ENCODE results near the gene HDAC9. TPM values are rescaled to one million over a fixed set of nuclear protein-coding genes. Genes with fewer than 3 reads are reported as not detected.

HDAC9 gene
- total RNA-seq, 1 experiment from 2014 or later, result 7.7 TPM

DNA sequence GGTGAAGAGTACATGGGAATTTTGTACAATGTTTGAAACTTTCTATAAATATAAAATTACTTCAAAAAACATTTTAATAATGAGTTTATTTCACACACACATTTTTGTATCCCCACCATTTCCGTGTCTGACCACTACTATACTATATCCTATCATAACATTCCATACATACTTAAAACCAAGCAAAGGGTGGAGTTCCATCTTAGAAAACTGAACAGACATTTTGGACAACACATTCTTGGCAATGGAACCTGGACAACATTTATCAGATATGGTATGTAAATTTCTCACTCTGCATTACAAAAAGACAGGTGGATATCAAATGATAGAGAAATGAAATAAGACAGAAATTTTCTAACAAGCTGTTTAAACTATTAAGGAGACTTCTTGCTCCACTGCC, 453.0 kb downstream of the HDAC9 start:
- Histone ChIP-seq H3K27ac (ENCODE audit: insufficient read length, low read depth, low read length) (no peak overlapping the region), H2BK20ac (ENCODE audit: low read depth, low read length, poor library complexity, severe bottlenecking) (no peak overlapping the region), H4K91ac (ENCODE audit: insufficient read length, low read depth, low read length) (no peak overlapping the region), H3K9me3 (ENCODE audit: control insufficient read depth, low read depth, low read length) (no peaks in the 10 kb centered on the region), H4K5ac (ENCODE audit: insufficient read length, low read depth, low read length) (no peak overlapping the region), H3K23ac (ENCODE audit: insufficient read length, low read depth, low read length) (no peak overlapping the region), H3K4me2 (ENCODE audit: insufficient read depth, insufficient read length, low read length) (no peak overlapping the region), H3K79me1 (ENCODE audit: insufficient read depth, low read depth, low read length, poor library complexity, severe bottlenecking) (no peaks in the 10 kb centered on the region), H3K56ac (ENCODE audit: insufficient read length, low read depth, low read length) (no peak overlapping the region), H3K18ac (ENCODE audit: insufficient read length, low read depth, low read length) (no peak overlapping the region), H4K8ac (replicated peaks; ENCODE audit: insufficient read length, low read depth, low read length) (no peak overlapping the region), H3K79me2 (ENCODE audit: insufficient read depth, low read length) (no peaks in the 10 kb centered on the region), H3K9ac (ENCODE audit: extremely low read depth, insufficient read length, low read length) (no peak overlapping the region), H2BK12ac (ENCODE audit: insufficient read length, low read depth, low read length) (no peak overlapping the region), H2BK15ac (ENCODE audit: low read depth, low read length) (no peak overlapping the region), H3K14ac (ENCODE audit: insufficient read depth, low read length) (no peak overlapping the region), H3K4ac (ENCODE audit: low read depth, low read length) (no peak overlapping the region), H4K20me1 (ENCODE audit: control insufficient read depth, insufficient read depth, insufficient read length) (no peaks in the 10 kb centered on the region), H3K4me1 (ENCODE audit: insufficient read depth, low read length) (no peaks in the 10 kb centered on the region), H2AK5ac (ENCODE audit: insufficient read length, low read length) (no peak overlapping the region), H2BK120ac (ENCODE audit: low read depth, low read length, poor library complexity, severe bottlenecking) (no peak overlapping the region), H2BK5ac (ENCODE audit: insufficient read length, low read length) (no peak overlapping the region), H3T11ph (ENCODE audit: low read length) (no peak overlapping the region), H2AFZ (ENCODE audit: low read length) (no peak overlapping the region), H3K23me2 (ENCODE audit: insufficient read length, low read depth, low read length, poor library complexity, severe bottlenecking) (no peaks in the 10 kb centered on the region), H3K27me3 (ENCODE audit: insufficient read depth, low read length) (no peaks in the 10 kb centered on the region)
- DNase-seq, result no peak
- Mint-ChIP-seq H3K4me3 (no peak overlapping the region), H3K36me3 (ENCODE audit: insufficient read depth in 1 of 3, low read depth in 3 of 3) (no peaks in the 10 kb centered on the region), H3K27ac (no peak overlapping the region), H3K9me3 (no peaks in the 10 kb centered on the region), H3K4me1 (0 out of 4 replicates have a peak, but pooled peaks cover 0 to 3% of the 10 kb centered on the region in 2 experiments), H3K27me3 (ENCODE audit: low read depth) (no peaks in the 10 kb centered on the region; the same call in 1 of the 2 replicates)
- TF ChIP-seq, protein P1, sequence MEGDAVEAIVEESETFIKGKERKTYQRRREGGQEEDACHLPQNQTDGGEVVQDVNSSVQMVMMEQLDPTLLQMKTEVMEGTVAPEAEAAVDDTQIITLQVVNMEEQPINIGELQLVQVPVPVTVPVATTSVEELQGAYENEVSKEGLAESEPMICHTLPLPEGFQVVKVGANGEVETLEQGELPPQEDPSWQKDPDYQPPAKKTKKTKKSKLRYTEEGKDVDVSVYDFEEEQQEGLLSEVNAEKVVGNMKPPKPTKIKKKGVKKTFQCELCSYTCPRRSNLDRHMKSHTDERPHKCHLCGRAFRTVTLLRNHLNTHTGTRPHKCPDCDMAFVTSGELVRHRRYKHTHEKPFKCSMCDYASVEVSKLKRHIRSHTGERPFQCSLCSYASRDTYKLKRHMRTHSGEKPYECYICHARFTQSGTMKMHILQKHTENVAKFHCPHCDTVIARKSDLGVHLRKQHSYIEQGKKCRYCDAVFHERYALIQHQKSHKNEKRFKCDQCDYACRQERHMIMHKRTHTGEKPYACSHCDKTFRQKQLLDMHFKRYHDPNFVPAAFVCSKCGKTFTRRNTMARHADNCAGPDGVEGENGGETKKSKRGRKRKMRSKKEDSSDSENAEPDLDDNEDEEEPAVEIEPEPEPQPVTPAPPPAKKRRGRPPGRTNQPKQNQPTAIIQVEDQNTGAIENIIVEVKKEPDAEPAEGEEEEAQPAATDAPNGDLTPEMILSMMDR (conservative IDR thresholded peaks at IDR 0.05), result no peak
- 100% methylated on average over 1 of the region's 1 CpG for WGBS (ENCODE audit: extremely low coverage, insufficient read length, low lambda C conversion rate)

All from H9 (cell line).